Mammary epithelial cell (primary cell): ENCODE data around the gene P2RX1.

ENCODE experiments used
- EZH2 ChIP-seq: IDR thresholded peaks from 2 replicates; pipeline ENCODE4 v1.6.1; 2012; ENCODE audit warnings: low read length, inconsistent platforms, borderline replicate concordance
- TF ChIP-seq, protein P1 (sequence below), 2 donors: IDR thresholded peaks in 1 of 2; conservative IDR thresholded peaks in 1 of 2; 2 replicates each; pipeline ENCODE4 v1.5.1; 2011 to 2012; ENCODE audit warnings: inconsistent platforms in 2 of 2, low read length in 2 of 2, mild to moderate bottlenecking in 2 of 2, control low read depth in 1 of 2, low read depth in 1 of 2; ENCODE audit not compliant: insufficient read depth in 1 of 2; ENCODE audit errors: extremely low read depth in 1 of 2

GRCh38 chr17:3892095-3892998 is 23.9 kb downstream of the P2RX1 start:
- TF ChIP-seq, protein P1, sequence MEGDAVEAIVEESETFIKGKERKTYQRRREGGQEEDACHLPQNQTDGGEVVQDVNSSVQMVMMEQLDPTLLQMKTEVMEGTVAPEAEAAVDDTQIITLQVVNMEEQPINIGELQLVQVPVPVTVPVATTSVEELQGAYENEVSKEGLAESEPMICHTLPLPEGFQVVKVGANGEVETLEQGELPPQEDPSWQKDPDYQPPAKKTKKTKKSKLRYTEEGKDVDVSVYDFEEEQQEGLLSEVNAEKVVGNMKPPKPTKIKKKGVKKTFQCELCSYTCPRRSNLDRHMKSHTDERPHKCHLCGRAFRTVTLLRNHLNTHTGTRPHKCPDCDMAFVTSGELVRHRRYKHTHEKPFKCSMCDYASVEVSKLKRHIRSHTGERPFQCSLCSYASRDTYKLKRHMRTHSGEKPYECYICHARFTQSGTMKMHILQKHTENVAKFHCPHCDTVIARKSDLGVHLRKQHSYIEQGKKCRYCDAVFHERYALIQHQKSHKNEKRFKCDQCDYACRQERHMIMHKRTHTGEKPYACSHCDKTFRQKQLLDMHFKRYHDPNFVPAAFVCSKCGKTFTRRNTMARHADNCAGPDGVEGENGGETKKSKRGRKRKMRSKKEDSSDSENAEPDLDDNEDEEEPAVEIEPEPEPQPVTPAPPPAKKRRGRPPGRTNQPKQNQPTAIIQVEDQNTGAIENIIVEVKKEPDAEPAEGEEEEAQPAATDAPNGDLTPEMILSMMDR (conservative IDR thresholded peaks at IDR 0.05 in 1 of 2, IDR thresholded peaks at IDR 0.05 in 1 of 2; ENCODE audit: extremely low read depth in 1 of 2, insufficient read depth in 1 of 2, low read depth in 1 of 2, low read length in 2 of 2) = no peak
- no peak for TF ChIP-seq EZH2
